HG02798 (cell line): ENCODE data around the gene DSCAML1.
"Not testable (repeated sequence)": the region's sequence is repeated elsewhere in the genome, so short reads cannot be mapped to it uniquely, and the experiment has no call there.

Experiments
- ATAC-seq: cut with Tn5 transposase; IDR thresholded peaks from one replicate; pipeline ENCODE4 v1.9.1; 2021; ENCODE audit warnings: mild to moderate bottlenecking; ENCODE audit not compliant: unreplicated experiment, poor library complexity

Gene DSCAML1

GRCh38 chr11:117766026-117766425 is 31.0 kb downstream of the DSCAML1 start:
- no peak for ATAC-seq

- ATAC-seq: no peak
Measured at GRCh38 chr11:117765068-117765467, 31.9 kb downstream of the DSCAML1 start.

GRCh38 chr11:117763465-117763864 is 33.6 kb downstream of the DSCAML1 start:
- not testable (repeated sequence) for ATAC-seq

- ATAC-seq: no peak
Measured at GRCh38 chr11:117761993-117762392, 35.0 kb downstream of the DSCAML1 start.

GRCh38 chr11:117759305-117759704 is 37.7 kb downstream of the DSCAML1 start:
- no peak for ATAC-seq

- no peak for ATAC-seq
Measured at GRCh38 chr11:117754030-117754429, 43.0 kb downstream of the DSCAML1 start.

GRCh38 chr11:117752721-117753237 is 44.2 kb downstream of the DSCAML1 start:
- ATAC-seq: no peak

- no peak for ATAC-seq
Measured at GRCh38 chr11:117752071-117752470, 44.9 kb downstream of the DSCAML1 start.

- no peak for ATAC-seq
Measured at GRCh38 chr11:117750916-117751662, 45.9 kb downstream of the DSCAML1 start.

GRCh38 chr11:117750357-117750756 is 46.7 kb downstream of the DSCAML1 start:
- ATAC-seq: no peak

GRCh38 chr11:117749541-117749910 is 47.5 kb downstream of the DSCAML1 start:
- ATAC-seq: no peak

GRCh38 chr11:117748771-117749540 is 48.1 kb downstream of the DSCAML1 start:
- ATAC-seq: no peak

GRCh38 chr11:117747892-117748291 is 49.1 kb downstream of the DSCAML1 start:
- ATAC-seq: no peak

GRCh38 chr11:117745346-117745745 is 51.7 kb downstream of the DSCAML1 start:
- ATAC-seq: no peak

- ATAC-seq: no peak
Measured at GRCh38 chr11:117744471-117745150, 52.4 kb downstream of the DSCAML1 start.

GRCh38 chr11:117743121-117743815 is 53.7 kb downstream of the DSCAML1 start:
- no peak for ATAC-seq

GRCh38 chr11:117738246-117738957 is 58.6 kb downstream of the DSCAML1 start:
- ATAC-seq: no peak

- ATAC-seq: no peak
Measured at GRCh38 chr11:117735350-117735977, 61.6 kb downstream of the DSCAML1 start.

- ATAC-seq: no peak
Measured at GRCh38 chr11:117734601-117735024, 62.4 kb downstream of the DSCAML1 start.
